ENCODE measurements around the gene TAB2. TPM values are rescaled to one million over a fixed set of nuclear protein-coding genes. Genes with fewer than 3 reads are reported as not detected.

The TAB2 gene
- total and polyA plus RNA-seq, 9 of the 15 experiments (the other 6 are each of a cell fraction or from before 2014, with no cell fraction given) = 9.1 to 38.3 (median 18.6) TPM

DNA sequence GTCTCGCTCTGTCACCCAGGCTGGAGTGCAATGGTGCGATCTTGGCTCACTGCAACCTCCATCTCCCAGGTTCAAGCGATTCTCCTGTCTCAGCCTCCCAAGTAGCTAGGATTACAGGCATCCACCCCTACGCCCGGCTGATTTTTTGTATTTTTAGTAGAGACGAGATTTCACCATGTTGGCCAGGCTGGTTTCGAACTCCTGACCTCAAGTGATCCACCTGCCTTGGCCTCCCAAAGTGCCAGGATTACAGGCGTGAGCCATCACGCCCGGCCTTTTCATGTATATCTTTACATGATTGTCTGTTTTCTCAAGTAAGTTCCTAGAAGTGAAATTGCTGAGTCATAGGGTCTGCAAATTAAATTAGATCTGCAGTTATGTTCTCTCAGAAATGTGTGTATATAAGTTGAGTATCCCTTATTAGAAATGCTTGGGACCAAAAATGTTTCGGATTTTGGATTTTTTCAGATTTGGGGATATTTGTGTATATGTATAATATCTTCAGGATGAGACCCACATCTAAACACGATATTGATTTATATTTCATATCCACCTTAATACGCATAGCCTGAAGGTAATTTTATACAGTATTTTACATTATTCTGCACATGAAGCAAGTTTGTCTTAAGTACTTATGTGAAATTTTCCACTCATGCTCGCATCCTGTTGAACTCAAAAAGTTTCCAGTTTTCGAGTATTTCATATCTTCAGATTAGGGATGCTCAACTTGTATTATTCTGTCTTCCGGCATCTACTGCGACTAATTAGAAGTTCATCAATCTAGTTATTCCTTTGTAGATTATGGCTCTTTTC is 40.4 kb downstream of the TAB2 start (continued):
- TF ChIP-seq MTA1 (IDR thresholded peaks at IDR 0.05; ENCODE audit: borderline replicate concordance) (no peak), ZNF644 (tag; IDR thresholded peaks at IDR 0.05; ENCODE audit: low read depth) (no peak), XRCC4 (IDR thresholded peaks at IDR 0.05; ENCODE audit: extremely low read depth, insufficient read depth, insufficient read length) (no peak), EHMT2 (IDR thresholded peaks at IDR 0.05) (0 out of 2 replicates have a peak, but pooled peaks have one; percentile 38), ZNF184 (CRISPR knock-in tag; IDR thresholded peaks at IDR 0.05) (no peak), JUND (IDR thresholded peaks at IDR 0.05; ENCODE audit: borderline replicate concordance, low read depth, low read length) (0 out of 2 replicates have a peak, but pooled peaks have one; percentile 13), JUND (tag; IDR thresholded peaks at IDR 0.05; ENCODE audit: borderline replicate concordance, low read depth, low read length) (no peak), SMAD4 (CRISPR knock-in tag; conservative IDR thresholded peaks at IDR 0.05) (no peak), L3MBTL2 (IDR thresholded peaks at IDR 0.05) (peak; percentile 47; the same call in 1 of the 2 replicates), CBX1 (IDR thresholded peaks at IDR 0.05; ENCODE audit: low read depth) (no peak), CHD2 (IDR thresholded peaks at IDR 0.05; ENCODE audit: low read depth, low read length) (no peak), THAP12 (CRISPR knock-in tag; IDR thresholded peaks at IDR 0.05) (no peak), BCOR (IDR thresholded peaks at IDR 0.05) (peak; percentile 61; the same call in 1 of the 2 replicates), HSF4 (CRISPR knock-in tag; IDR thresholded peaks at IDR 0.05; ENCODE audit: borderline replicate concordance) (no peak), ETV6 (IDR thresholded peaks at IDR 0.05; ENCODE audit: borderline replicate concordance in 1 of 2, low read depth in 2 of 2, low read length in 1 of 2) (no peak), ETV6 (CRISPR knock-in tag; IDR thresholded peaks at IDR 0.05; ENCODE audit: borderline replicate concordance) (no peak), ILF3 (IDR thresholded peaks at IDR 0.05; ENCODE audit: borderline replicate concordance) (no peak), GATAD2B (IDR thresholded peaks at IDR 0.05; ENCODE audit: borderline replicate concordance) (no peak), FOXK1 (CRISPR knock-in tag; IDR thresholded peaks at IDR 0.05; ENCODE audit: borderline replicate concordance) (no peak)
- TF ChIP-seq, protein P1, sequence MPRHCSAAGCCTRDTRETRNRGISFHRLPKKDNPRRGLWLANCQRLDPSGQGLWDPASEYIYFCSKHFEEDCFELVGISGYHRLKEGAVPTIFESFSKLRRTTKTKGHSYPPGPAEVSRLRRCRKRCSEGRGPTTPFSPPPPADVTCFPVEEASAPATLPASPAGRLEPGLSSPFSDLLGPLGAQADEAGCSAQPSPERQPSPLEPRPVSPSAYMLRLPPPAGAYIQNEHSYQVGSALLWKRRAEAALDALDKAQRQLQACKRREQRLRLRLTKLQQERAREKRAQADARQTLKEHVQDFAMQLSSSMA (CRISPR knock-in tag; IDR thresholded peaks at IDR 0.05) = no peak
- TF ChIP-seq, protein P2, sequence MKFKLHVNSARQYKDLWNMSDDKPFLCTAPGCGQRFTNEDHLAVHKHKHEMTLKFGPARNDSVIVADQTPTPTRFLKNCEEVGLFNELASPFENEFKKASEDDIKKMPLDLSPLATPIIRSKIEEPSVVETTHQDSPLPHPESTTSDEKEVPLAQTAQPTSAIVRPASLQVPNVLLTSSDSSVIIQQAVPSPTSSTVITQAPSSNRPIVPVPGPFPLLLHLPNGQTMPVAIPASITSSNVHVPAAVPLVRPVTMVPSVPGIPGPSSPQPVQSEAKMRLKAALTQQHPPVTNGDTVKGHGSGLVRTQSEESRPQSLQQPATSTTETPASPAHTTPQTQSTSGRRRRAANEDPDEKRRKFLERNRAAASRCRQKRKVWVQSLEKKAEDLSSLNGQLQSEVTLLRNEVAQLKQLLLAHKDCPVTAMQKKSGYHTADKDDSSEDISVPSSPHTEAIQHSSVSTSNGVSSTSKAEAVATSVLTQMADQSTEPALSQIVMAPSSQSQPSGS (CRISPR knock-in tag; IDR thresholded peaks at IDR 0.05) = no peak
- TF ChIP-seq, protein P3, sequence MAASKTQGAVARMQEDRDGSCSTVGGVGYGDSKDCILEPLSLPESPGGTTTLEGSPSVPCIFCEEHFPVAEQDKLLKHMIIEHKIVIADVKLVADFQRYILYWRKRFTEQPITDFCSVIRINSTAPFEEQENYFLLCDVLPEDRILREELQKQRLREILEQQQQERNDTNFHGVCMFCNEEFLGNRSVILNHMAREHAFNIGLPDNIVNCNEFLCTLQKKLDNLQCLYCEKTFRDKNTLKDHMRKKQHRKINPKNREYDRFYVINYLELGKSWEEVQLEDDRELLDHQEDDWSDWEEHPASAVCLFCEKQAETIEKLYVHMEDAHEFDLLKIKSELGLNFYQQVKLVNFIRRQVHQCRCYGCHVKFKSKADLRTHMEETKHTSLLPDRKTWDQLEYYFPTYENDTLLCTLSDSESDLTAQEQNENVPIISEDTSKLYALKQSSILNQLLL (CRISPR knock-in tag; IDR thresholded peaks at IDR 0.05; ENCODE audit: borderline replicate concordance) = no peak
